Stimulated activated CD4-positive, alpha-beta T cell treated with anti-CD3 and anti-CD28 coated beads, Interleukin-4, amount 100 ng/mL, for 4 hours (primary cell): ENCODE results near the gene FERMT1.
"Not testable (repeated sequence)": the region's sequence is repeated elsewhere in the genome, so short reads cannot be mapped to it uniquely, and the experiment has no call there.

Experiments used
- DNase-seq, 2 experiments: peaks; one replicate each; pipeline ENCODE4 v3.0.0-alpha.2; 2020

The FERMT1 gene

DNA sequence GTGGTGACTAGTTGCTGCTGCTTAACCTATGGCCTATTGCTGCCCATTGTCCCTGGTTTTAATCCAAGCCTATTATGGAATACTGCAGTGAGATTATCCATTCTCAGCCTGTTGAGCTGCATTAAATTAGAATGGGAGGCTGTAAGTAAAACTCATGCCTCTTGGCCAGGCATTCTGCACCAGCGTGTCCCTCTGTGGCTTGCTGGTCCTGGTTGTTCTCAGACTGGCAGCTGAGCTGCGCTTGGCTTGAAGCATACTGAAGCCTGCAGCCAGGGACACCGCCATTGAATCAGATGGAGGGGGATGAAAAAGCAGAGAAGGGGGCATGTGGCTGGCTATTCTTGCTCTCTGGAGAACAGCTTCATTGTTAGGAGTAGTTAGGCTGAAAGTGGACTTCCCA lies 84.6 kb downstream of the FERMT1 start:
- DNase-seq, result no peak

DNA sequence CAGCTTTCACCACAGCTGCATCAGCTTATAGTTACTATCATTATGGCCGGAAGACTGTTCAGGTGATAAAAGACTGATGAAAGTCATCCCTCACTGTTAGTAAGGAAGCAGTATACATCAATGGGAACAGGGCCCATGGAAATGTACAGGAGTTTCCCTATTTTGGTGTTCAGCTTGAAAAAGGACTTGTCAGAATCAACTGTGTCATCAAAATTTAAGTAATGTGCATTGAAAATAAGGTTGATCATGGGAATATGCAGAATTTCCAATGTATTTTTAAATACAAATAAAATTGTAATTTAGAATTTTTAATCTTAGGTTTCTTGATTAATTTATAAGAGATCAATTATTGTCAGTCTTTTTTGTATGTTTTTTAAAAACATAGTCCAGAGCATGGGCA lies 85.7 kb downstream of the FERMT1 start:
- no peak for DNase-seq

DNA sequence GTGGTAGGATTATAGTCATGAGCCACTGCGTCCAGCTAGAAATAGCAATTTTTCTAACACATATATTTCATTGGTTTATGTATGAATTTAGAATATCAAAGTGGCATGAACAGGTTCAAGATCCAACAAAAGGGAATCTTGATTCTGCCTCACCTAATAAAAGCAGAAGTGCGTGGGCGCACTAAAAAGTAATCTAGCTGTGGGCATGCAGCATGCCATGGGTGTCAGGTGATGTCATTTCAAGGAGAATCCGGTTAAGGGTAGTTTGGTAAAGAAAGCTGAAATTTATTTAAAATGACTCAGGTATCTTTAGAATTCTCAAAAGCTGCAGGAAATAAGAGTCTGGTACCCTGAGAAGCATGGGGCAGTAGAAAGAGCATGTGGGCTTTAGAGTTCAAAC lies 86.6 kb downstream of the FERMT1 start:
- no peak for DNase-seq

DNA sequence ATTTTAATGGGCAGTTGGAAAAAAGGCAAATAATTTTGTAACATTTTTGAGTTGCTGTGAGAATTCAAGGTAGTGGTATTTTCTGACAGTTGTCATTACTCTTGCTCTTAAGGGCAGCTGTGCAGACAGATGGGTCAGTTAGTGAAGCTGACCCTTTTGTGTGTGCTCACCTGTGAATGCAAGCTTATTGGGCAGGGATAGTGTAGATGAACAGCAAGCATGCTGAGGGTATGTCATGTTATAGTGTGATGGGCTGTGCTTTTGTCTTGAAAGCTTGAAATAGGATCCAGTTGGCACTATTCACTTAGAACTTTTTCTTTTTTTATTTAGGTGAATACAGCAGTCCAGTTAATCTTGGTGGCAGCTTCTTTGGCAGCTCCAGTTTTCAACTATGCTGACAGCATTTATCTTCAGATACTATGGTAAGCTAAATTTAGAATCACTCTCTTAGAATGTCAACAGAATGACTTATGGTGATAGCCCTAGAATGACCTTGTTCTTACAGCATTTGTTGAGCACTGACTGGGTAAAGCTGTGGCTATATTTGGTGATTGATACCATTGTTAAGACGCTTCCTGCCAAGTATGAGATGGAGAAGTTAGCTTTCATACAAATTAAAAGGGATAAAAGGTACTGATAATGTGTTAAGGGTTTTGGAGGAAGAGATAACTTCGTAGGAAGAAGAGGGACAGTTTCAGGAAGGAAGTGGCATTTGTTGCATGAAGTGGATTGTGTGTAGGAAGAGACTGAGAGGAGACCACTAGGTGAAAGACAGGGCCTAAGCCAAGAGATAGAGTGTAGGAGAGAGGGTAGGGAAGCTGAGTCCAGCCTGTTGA lies 88.5 kb downstream of the FERMT1 start:
- no peak for DNase-seq

DNA sequence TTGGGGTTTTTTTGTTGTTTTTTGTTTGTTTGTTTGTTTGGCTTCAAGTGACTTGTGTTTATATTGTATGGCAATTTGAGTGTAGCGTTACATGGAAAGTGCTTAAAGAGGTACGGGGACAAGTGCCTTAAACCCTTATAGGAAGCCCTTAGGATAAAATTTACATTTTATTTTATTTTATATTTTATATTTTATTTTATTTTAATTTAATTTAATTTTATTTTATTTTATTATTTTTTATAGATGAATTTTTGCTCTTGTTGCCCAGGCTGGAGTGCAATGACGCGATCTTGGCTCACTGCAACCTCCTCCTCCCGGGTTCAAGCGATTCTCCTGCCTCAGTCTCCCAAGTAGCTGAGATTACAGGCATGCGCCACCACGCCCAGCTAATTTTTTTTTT lies 89.9 kb downstream of the FERMT1 start:
- DNase-seq, result not testable (repeated sequence)

DNA sequence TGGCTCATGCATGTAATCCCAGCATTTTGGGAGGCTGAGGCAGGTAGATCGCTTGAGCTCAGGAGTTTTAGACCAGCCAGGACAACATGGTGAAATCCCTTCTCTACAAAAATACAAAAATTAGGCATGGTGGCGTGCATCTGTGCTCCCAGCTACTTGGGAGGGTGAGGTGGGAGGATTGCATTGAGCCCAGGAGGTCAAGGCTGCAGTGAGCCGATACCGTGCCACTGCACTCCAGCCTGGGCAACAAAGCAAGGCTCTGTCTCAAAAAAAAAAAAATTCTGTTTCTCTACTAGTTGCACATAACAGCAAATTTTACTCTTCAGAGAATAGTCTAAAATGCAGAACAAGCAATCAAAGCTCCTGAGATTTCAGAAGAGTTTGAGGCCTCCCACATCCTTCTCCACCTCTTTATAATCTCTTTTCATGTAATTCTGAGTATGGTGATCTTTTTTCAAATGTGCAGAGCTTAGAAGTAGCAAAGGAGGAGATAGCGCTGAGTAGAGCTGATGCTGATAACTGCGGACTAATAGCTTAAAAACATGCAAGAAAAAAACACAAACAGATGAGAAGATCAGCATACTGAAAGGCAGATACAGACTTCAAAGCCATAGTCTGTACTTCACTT lies 92.3 kb downstream of the FERMT1 start:
- no peak for DNase-seq

DNA sequence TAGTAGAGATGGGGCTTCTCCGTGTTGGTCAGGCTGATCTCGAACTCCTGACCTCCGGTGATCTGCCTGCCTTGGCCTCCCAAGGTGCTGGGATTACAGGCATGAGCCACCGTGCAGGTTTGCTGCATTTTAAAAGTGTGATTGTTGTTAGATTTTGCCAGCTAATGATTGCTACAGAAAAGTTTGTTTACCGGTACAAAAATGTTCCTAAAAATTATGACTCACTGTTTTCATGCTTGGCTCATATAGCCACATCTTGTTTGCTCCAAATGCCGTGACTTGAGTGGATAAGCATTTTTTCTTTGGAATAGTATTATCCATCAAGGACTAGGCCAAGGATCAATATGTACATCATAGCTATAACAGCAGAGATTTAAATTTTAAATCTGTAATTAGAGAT lies 93.3 kb downstream of the FERMT1 start:
- no peak for DNase-seq

DNA sequence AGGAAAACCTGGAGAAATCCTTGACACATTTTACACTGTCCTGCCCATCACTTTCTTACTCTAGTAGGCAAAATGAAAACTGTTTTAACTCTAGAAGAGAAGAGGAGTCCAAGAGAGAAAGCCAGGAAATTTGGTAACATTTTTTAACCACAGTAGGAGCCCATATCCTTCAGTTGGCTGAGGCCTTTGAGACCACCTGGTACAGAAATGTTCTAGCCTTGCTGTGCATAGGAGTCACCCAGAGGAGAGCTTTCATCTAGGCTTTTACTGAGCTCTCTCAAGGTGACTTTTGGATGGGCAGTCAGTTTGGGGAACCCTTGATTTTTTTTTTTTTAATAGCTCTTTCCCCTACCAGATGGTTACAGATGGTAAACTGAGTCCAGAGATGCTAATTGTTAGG lies 94.0 kb downstream of the FERMT1 start:
- no peak for DNase-seq

DNA sequence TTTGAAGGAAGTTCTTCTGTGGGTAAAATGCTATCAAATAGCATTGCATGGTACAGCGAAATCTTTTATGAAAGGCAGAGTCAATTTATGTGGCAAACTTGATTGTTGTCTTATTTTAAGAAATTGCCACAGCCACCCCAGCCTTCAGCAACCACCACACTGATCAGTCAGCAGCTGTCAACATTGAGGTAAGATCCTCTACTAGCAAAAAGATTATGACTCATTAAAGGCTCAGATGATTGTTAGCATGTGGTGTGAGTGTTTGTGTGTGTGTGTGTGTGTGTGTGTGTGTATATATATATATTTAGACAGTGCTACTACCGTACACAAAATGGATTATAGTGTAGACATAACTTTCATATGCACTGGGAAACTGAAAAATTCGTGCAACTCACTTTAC lies 96.8 kb downstream of the FERMT1 start:
- DNase-seq, result no peak
